DMS79 treated with DMSO at 0.1 percent for 48 hours (cell line): ENCODE results near the gene PLIN1.

Source experiments
- DNase-seq: peaks from one replicate; lab custom pipeline; 2025; lab: John Stamatoyannopoulos, UW

PLIN1 gene

DNA sequence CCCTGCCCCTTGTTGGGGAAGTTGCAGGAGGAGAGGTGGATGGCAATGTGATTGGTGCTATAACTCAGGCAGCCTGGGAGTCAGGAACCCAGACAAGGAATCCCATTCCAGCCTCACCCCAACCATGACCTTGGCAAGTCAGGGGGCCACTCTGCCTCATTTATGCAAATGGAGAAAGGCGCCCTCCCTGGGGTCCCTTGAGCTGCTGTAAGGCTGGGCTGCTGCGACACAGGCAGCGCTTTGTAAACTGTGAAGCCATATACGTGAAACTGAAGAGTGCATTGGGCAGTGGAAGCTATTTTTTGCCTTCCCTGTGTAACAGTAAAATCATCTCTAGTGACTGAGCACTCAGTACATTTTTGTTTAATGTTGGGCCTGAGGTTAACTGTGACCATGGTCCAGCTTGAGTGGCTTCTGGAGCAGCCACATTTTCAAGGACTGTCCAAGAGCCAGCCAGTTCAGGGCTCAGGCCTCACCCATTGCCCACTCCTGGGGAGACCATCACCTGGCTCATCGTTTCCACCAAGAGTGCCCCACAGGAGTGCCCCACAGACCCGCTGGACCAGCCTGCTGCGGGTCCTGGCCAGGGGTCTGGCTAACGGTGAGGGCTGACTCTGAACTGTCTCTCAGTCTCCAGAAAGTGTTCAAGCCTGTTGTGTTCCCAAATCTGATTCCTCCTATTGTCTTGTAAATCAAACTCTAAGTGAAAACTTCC is 51.8 kb downstream of the PLIN1 start:
- DNase-seq, result no peak

DNA sequence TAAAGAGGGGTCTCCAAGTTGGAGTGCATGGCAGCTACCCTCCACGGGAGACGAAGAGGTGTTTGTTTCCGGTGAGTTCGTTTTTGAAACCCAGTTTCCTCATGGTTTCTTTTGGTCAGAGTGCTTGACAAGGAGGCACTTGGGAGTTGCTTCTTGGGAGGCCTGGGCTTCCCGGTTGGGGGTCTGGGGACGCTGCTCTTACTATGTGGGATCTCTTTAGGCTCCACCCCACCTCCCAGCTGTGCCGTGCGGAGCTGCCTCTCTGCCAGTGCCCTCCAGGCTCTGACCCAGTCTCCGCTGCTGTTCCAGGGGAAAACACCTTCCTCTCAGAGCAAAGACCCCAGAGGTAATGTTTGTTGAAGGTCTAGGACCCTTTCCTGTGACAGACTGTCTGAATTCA is 53.5 kb downstream of the PLIN1 start:
- no peak for DNase-seq

DNA sequence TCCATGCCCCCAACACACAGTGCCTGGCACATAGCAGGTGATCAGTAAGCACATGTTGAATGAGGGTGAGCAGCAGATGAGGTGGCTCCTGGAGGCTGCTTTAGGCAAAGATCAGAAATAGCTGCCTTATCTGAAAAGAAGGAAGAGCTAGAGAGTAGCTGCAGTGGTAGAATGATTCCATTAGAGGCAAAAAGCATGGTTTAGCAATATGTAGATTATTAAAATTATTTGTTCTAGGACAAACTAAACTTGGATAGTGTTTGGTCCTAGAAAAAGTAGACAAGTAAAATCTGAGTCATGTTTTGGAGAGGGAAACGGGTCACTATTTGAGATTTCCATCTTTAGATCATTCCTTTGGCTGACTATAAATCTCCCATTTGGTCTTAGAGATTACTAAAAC is 56.0 kb downstream of the PLIN1 start:
- DNase-seq, result no peak

DNA sequence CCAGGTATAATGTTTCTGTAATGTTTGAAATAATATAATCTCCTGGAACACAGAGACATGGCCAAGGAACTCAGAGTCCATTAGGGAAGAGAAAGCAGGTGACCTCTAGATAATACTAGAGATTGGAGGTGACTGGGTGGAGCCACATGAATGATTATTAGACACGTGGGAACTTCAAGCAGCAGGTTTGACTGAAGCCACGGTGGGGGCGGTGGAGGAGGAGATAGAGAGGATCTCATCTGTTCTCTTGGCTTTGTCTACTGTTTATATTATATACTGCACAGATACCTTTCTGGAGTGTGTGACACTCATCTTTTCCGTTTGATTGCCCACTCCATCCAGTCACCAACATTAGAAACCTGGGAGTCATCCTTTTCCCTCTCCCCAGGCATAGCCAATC is 57.6 kb downstream of the PLIN1 start:
- no peak for DNase-seq

DNA sequence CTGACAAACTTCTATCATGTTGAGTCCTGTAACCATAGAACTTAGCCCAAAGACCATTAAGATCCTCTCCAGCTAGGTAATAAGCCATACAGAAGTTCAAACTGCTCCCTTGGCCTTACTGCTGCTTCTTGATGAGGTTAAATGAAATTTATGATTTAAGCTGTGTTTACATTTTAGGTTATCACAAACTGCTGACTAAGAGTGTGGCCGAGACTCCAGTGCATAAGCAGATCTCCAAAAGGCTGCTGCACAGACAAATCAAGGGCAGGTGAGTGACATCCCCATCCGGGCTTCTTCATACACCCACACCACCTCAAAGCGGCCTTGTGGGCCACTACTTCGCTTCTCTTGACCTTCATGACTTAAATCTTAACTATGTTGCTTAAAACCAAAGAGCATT is 62.9 kb downstream of the PLIN1 start:
- no peak for DNase-seq

DNA sequence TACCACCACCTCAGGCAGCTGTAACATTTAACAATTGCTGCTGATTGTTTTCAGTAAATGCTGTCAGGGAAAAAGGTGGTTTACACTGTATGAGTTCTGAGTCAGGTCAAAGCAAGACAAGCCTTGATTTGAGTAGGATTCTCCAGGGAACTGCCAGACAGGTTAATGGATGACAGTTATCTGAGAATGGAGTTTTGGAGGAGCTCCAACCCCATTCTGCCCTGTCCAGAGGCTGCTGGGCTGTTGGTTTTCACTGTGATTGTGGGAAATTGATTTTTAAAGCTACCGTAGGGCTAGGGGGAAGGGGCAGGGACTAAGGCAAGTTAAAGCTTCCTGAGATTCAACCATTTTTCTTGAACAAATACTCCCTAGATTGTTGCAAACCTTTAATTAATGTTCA is 64.0 kb downstream of the PLIN1 start:
- no peak for DNase-seq
